RWPE1 (cell line): ENCODE measurements around the gene PLSCR3.

Source experiments
- CTCF ChIA-PET: fragments of 350-600 bp; sonication (Branson Sonifier 250); formaldehyde crosslinking; extraction: SDS; loops from one replicate; lab custom pipeline; 2021; lab: Yijun Ruan, JAX
- POLR2A ChIA-PET: fragments of 400-600 bp; formaldehyde crosslinking; extraction: SDS; loops from one replicate; lab custom pipeline; 2020; ENCODE audit warnings: antibody characterized with exemption; ENCODE audit not compliant: low non-redundant PET; lab: Yijun Ruan, JAX
- DNase-seq: peaks from one replicate; pipeline ENCODE4 v3.0.0; 2012; ENCODE audit warnings: low spot score
- H3K27ac ChIP-seq: fragments of 450-650 bp; 2 replicates; pipeline ENCODE4 v1.5.1; 2017
- TF ChIP-seq, protein P1 (sequence below): fragments of 450-650 bp; conservative IDR thresholded peaks from 2 replicates; pipeline ENCODE4 v1.5.1; 2017; ENCODE audit warnings: low read depth, mild to moderate bottlenecking

PLSCR3 gene

DNA sequence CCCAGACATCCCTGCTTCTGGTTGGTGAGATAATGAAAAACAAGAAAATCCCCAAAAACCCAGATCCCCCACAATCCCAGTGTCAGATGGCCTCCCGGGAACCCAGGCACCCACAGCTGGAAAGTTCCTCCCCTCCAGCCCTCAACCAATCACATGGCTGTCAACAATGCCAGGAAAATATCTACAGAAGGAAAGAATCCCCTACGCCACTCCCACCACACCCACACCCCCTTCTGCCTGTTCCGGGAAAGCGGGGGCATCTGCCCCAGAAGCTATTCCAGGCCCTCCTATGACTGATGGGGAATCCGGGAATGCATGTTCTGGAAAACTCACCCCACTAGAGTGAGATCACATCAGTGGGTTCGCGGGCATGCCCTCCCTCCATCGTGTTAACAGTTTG, 37.6 kb downstream of the PLSCR3 start:
- ChIA-PET CTCF (interaction anchor here (0.6 to 1.3 kb wide), 6 partner anchors 16 to 155 kb away, joined by 3 to 4 read pairs (median 3); partner anchors contain the start of genes SPEM2 and TMEM256), POLR2A (interaction anchor here (1.3 kb wide), 1 partner anchor 25 kb away, joined by 3 read pairs; no protein-coding TSS in a partner anchor)
- DNase-seq, result no peak
- TF ChIP-seq, protein P1, sequence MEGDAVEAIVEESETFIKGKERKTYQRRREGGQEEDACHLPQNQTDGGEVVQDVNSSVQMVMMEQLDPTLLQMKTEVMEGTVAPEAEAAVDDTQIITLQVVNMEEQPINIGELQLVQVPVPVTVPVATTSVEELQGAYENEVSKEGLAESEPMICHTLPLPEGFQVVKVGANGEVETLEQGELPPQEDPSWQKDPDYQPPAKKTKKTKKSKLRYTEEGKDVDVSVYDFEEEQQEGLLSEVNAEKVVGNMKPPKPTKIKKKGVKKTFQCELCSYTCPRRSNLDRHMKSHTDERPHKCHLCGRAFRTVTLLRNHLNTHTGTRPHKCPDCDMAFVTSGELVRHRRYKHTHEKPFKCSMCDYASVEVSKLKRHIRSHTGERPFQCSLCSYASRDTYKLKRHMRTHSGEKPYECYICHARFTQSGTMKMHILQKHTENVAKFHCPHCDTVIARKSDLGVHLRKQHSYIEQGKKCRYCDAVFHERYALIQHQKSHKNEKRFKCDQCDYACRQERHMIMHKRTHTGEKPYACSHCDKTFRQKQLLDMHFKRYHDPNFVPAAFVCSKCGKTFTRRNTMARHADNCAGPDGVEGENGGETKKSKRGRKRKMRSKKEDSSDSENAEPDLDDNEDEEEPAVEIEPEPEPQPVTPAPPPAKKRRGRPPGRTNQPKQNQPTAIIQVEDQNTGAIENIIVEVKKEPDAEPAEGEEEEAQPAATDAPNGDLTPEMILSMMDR, result no peak
- H3K27ac ChIP-seq, result no peak overlapping the region

DNA sequence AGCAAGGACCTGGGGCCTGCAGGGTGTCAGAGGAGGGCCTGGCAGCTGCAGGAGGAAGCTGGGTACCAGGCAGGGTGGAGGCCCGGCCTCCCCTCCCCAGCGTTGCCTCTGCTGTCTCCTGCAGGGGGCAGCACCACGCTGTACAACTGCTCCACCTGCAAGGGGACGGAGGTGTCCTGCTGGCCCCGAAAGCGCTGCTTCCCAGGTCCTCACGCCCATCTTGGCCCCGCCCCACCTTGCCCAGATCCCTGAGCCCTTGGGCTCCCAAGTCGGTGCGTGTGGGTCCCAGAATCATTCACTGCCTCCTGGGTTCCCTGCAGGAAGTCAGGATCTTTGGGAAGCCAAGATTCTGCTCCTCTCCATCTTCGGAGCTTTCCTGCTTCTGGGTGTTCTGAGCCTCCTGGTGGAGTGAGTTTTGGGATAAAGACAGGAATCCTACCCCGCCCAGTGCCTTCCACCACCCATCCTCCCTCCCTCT, 38.2 kb downstream of the PLSCR3 start:
- peak; percentile 50 for DNase-seq
- peak overlapping the region; percentile 100 for H3K27ac ChIP-seq
- TF ChIP-seq, protein P1, result peak; percentile 75
- ChIA-PET POLR2A (interaction anchor here (0.7 to 1.3 kb wide), 3 partner anchors 24 to 204 kb away, joined by 3 read pairs; no protein-coding TSS in a partner anchor), CTCF (interaction anchor here (0.6 to 1.7 kb wide), 14 partner anchors 12 to 156 kb away, joined by 3 to 5 read pairs (median 4); partner anchors contain the start of genes SPEM2, TMEM256 and TNK1)

DNA sequence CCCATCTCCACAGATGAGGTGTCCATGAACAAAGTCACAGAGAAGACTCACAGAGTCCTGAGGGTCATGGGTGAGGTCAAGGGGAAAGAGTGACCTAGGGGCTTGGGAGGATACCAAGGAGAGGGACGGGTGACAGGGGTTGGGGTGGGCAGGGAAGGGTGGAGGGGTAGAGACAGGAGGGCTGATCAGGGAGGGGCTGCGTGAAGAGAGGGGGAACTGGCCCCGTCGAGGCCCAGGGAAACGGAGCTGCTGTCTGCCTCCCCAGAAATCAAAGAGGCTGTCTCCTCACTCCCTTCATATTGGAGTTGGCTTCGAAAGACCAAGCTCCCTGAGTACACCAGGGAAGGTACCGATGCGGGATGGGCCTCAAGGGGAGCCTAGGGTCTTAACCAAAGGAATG, 38.8 kb downstream of the PLSCR3 start:
- ChIA-PET CTCF (interaction anchor here (0.6 to 1.7 kb wide), 10 partner anchors 12 to 128 kb away, joined by 3 to 5 read pairs (median 4); partner anchors contain the start of genes SPEM1, TMEM256 and TNK1), POLR2A (interaction anchor here (0.5 to 1.3 kb wide), 5 partner anchors 13 to 205 kb away, joined by 3 to 5 read pairs (median 3); partner anchors contain the start of gene PLSCR3)
- peak overlapping the region; percentile 100 for H3K27ac ChIP-seq
- TF ChIP-seq, protein P1, result no peak
- DNase-seq, result no peak

DNA sequence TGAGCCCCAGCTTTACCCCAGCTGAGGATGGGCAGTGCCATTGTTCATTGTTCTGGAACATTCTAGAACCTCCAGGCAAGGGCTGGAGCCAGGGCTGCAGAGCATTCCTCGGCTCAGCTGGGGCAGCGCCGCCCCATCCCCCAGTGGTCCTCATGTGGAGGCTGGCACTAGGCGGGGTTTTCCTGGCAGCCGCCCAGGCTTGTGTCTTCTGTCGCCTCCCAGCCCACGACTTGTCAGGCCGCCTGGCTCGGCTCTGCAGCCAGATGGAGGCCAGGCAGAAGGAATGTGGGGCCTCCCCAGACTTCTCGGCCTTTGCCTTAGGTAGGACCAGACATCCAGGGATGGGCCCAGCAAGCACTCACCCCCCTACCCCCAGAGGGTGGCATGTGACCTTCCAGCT, 39.3 kb downstream of the PLSCR3 start, which contains the start of gene TMEM95:
Gene TMEM95, plus strand, starts transcription at position 104 of the 400 bp plus-strand sequence. Its CDS starts 49 bp downstream, at position 153.
- peak within 1 kb of the TSS; percentile 100 for H3K27ac ChIP-seq
- ChIA-PET CTCF (interaction anchor here (0.6 to 1.7 kb wide), 7 partner anchors 13 to 128 kb away, joined by 3 to 5 read pairs (median 4); partner anchors contain the start of gene SPEM1), POLR2A (interaction anchor here (0.5 to 1.2 kb wide), 7 partner anchors 13 to 232 kb away, joined by 3 to 6 read pairs (median 3); partner anchors contain the start of genes PLSCR3 and TNK1)
- TF ChIP-seq, protein P1, result no peak
- DNase-seq, result no peak

DNA sequence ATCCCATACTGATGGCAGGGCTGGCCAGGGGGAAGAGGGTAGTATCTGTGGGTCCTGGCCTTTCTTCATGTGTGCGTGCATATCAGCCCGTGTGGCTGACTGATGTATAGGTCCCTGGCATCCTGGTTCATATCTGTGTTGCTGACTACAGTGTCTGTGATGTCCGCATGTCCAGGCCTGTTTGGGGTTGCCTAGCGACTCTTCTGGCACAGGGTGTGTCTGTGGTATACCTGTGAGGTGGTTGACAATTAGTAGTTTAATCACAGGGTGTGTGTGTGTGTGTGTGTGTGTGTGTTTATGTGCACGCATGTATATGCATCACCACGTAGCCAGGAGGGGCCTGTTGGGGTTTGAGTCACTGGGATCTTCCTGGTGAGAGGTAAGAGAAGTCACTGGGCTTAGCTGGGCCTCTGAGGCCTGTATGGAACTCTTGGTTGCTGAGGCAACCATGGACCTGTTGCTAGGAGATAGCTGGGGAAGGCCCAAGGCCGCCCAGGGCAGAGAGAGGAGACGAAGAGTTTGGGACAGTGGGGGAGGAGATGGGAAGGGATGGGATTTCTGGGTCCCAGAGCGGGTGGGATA, 40.0 kb downstream of the PLSCR3 start:
- DNase-seq, result peak; percentile 90
- peak overlapping the region; percentile 100 for H3K27ac ChIP-seq
- ChIA-PET CTCF (interaction anchor here (0.6 to 1.7 kb wide), 3 partner anchors 17 to 46 kb away, joined by 5 to 6 read pairs (median 5); no protein-coding TSS in a partner anchor), POLR2A (interaction anchor here (0.5 to 1.2 kb wide), 4 partner anchors 18 to 233 kb away, joined by 3 to 6 read pairs (median 3); partner anchors contain the start of genes PLSCR3 and TNK1)
- TF ChIP-seq, protein P1, result no peak
